Vagina (tissue), 2 donors: ENCODE data around the gene LINC01488.

Source experiments
- CTCF ChIP-seq, 3 experiments: fragments of 450-650 bp in 2 of 3; fragments of 200-600 bp in 1 of 3; sonication (generic) in 1 of 3; IDR thresholded peaks; one replicate each; pipeline ENCODE4 v1.5.1; 2017 to 2019; ENCODE audit warnings: antibody characterized with exemption in 3 of 3, mild to moderate bottlenecking in 2 of 3, moderate library complexity in 2 of 3
- POLR2AphosphoS5 ChIP-seq, 2 donors: sonication (generic); formaldehyde crosslinking; IDR thresholded peaks; one replicate each; pipeline ENCODE4 v1.9.0; 2017; ENCODE audit warnings: antibody characterized with exemption in 2 of 2, mild to moderate bottlenecking in 2 of 2, low read depth in 1 of 2; ENCODE audit not compliant: insufficient read depth in 1 of 2

GRCh38 chr11:69489746-69490365 is 8.4 kb downstream of the LINC01488 start:
- TF ChIP-seq CTCF (IDR thresholded peaks at IDR 0.05) (no peak), POLR2AphosphoS5 (IDR thresholded peaks at IDR 0.05; ENCODE audit: insufficient read depth in 1 of 2, low read depth in 1 of 2) (no peak)
